Pancreas (tissue), 10 donors: ENCODE results near the gene TRPC4. TPM values are rescaled to one million over a fixed set of nuclear protein-coding genes. Genes with fewer than 3 reads are reported as not detected.

Experiments used
- ATAC-seq, 4 donors: fragments of 200-7000 bp; cut with Tn5 transposase; one replicate each; pipeline versions ENCODE4 v1.8.0 to v1.9.1; 2020; ENCODE audit warnings: mild to moderate bottlenecking in 4 of 4, moderate library complexity in 4 of 4
- DNase-seq, 6 donors: peaks; one replicate each; pipeline ENCODE4 v3.0.0-alpha.2; 2020
- FAIRE-seq: peaks from 2 replicates; lab custom pipeline; 2012; peaks lifted over from hg19 to GRCh38; lab: Jason Lieb, UNC
- H3K27ac ChIP-seq, 4 donors: fragments of 200-600 bp; sonication (generic); 1 replicate in 3 of 4; 2 replicates in 1 of 4; pipeline versions ENCODE4 v1.5.0 to v1.8.0; 2020
- H3K27me3 ChIP-seq, 4 donors: fragments of 200-600 bp; one replicate each; pipeline ENCODE4 v1.8.0; 2021
- H3K36me3 ChIP-seq, 3 donors: fragments of 200-600 bp; sonication (generic) in 1 of 3; one replicate each; pipeline versions ENCODE4 v1.5.0 to v1.8.0; 2020 to 2021
- H3K4me1 ChIP-seq, 3 donors: fragments of 200-600 bp; one replicate each; pipeline ENCODE4 v1.8.0; 2021
- H3K4me3 ChIP-seq, 4 donors: fragments of 200-600 bp; sonication (generic) in 2 of 4; one replicate each; pipeline versions ENCODE4 v1.5.0 to v1.8.0; 2020 to 2021
- H3K9me3 ChIP-seq, 4 donors: fragments of 200-600 bp; one replicate each; pipeline ENCODE4 v1.8.0; 2021
- WGBS, 2 donors: extraction: QIAGEN DNeasy Blood & Tissue Kit; methylation state at CpG; one replicate each; pipeline ENCODE4 v1.1.7; 2013; 5-methylcytosine and 5-hydroxymethylcytosine counted together
- intact Hi-C, 3 donors: fragments of 100-400 bp; cut with DNase I; formaldehyde crosslinking; loops; one replicate each; pipeline versions ENCODE4 v1.11.1 to v1.14.2; 2022
- polyA plus RNA-seq, 2 donors: library from polyadenylated mRNA; stranded (reverse); fragments of 200-250 nt; gene quantifications; one replicate each; pipeline ENCODE4 v1.2.3, GENCODE V29; 2013
- total RNA-seq, 6 donors: library from RNA; stranded (reverse); fragmentation: NEBNext Ultra II Directional in 4 of 6; extraction: Animal tissue kit (Norgen Biotek cat#: 25700) in 4 of 6; gene quantifications; one replicate each; pipeline versions ENCODE4 v1.2.1 to v1.2.4, GENCODE V29; 2021 to 2023
- TF ChIP-seq, protein P1 (sequence below), 4 donors: fragments of 200-600 bp; sonication (generic) in 3 of 4; IDR thresholded peaks; one replicate each; pipeline versions ENCODE4 v1.5.0 to v1.8.0; 2021; ENCODE audit warnings: antibody characterized with exemption in 4 of 4
- donor health status: healthy with polysubstance abuse.
- donor health status: DM: no; HTN: no; CAD: no; lungs with moderate emphysema.
- donor health status: DM: no; HTN: no; CAD: no.
- donor health status: control.
- donor health status: control.
- donor health status: Bipolar disorder and iron deficiency.
- donor health status: DM: yes; HTN: yes; CAD: no.
- donor health status: DM: no; HTN: no; CAD: no.
- donor health status: DM: no; HTN: no; CAD: no.
- donor health status: DM: yes; HTN: yes; CAD: no.

The TRPC4 gene
- 1 to 10 TPM in 2 of 6 donors, under 1 TPM in 4; 0.32 to 1.6 (median 0.62) TPM for total RNA-seq
- polyA plus RNA-seq, result 1 to 10 TPM in 1 of 2 donors, under 1 TPM in 1; 0.38 to 1.7 TPM

GRCh38 chr13:37869756-37870488 is at the start of gene TRPC4:
TSS of gene TRPC4 (minus strand) at chr13:37869772. CDS start at chr13:37783333, 86,439 bp downstream.
- peaks cover 0 to 8% (median 0%) of the 10 kb centered on the region in 4 donors for H3K27me3 ChIP-seq
- H3K4me1 ChIP-seq, result no peaks in the 10 kb centered on the region
- H3K27ac ChIP-seq, result peak within 1 kb of the TSS in 1 of 4 donors; percentile 28
- peak; percentile 41 to 72 (median 52) for DNase-seq
- 0 to 2% methylated on average over 42 of the region's 43 CpGs for WGBS, 2 donors
- peak within 1 kb of the TSS; percentile 15 to 50 (median 39) for H3K4me3 ChIP-seq
- ATAC-seq, result peak; percentile 72 to 87 (median 85)
- H3K36me3 ChIP-seq, result no peaks in the 10 kb centered on the region
- FAIRE-seq, result no peak
- TF ChIP-seq, protein P1, sequence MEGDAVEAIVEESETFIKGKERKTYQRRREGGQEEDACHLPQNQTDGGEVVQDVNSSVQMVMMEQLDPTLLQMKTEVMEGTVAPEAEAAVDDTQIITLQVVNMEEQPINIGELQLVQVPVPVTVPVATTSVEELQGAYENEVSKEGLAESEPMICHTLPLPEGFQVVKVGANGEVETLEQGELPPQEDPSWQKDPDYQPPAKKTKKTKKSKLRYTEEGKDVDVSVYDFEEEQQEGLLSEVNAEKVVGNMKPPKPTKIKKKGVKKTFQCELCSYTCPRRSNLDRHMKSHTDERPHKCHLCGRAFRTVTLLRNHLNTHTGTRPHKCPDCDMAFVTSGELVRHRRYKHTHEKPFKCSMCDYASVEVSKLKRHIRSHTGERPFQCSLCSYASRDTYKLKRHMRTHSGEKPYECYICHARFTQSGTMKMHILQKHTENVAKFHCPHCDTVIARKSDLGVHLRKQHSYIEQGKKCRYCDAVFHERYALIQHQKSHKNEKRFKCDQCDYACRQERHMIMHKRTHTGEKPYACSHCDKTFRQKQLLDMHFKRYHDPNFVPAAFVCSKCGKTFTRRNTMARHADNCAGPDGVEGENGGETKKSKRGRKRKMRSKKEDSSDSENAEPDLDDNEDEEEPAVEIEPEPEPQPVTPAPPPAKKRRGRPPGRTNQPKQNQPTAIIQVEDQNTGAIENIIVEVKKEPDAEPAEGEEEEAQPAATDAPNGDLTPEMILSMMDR (IDR thresholded peaks at IDR 0.05), result peak in 2 of 4 donors; percentile 29 to 32
- intact Hi-C loops, result no loop called here
- no peaks in the 10 kb centered on the region for H3K9me3 ChIP-seq

DNA sequence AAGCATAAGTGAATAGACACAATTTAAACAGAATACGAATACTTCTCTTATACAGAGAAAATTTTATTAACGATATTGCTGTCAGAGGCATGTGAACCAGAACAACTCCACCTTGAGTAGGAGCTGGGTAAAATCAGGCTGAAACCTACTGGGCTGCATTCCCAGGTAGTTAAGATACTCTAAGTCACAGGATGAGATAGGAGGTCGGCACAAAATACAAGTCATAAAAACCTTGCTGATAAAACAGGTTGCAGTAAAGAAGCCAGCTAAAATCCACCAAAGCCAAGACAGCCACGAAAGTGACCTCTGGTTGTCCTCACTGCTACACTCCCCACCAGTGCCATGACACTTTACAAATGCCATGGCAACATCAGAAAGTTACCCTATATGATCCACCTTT is 49.2 kb upstream of the TRPC4 start:
- no peak for DNase-seq
- Histone ChIP-seq H3K9me3 (peaks cover 0 to 3% (median 0%) of the 10 kb centered on the region in 4 donors), H3K27ac (no peak overlapping the region), H3K4me1 (no peaks in the 10 kb centered on the region), H3K4me3 (no peak overlapping the region), H3K36me3 (no peaks in the 10 kb centered on the region), H3K27me3 (no peaks in the 10 kb centered on the region)
- no peak for FAIRE-seq
- intact Hi-C loops, result no loop called here
- TF ChIP-seq, protein P1 (IDR thresholded peaks at IDR 0.05), result no peak
- ATAC-seq, result no peak
- WGBS, 2 donors, result 16 to 17% methylated on average over 4 of the region's 4 CpGs

GRCh38 chr13:37918116-37918714 is 48.6 kb upstream of the TRPC4 start:
- TF ChIP-seq, protein P1 (IDR thresholded peaks at IDR 0.05), result no peak
- DNase-seq (no peak), ATAC-seq (no peak), FAIRE-seq (no peak)
- Histone ChIP-seq H3K36me3 (no peaks in the 10 kb centered on the region), H3K4me3 (no peak overlapping the region), H3K9me3 (peaks cover 0 to 3% (median 0%) of the 10 kb centered on the region in 4 donors), H3K27me3 (no peaks in the 10 kb centered on the region), H3K27ac (no peak overlapping the region), H3K4me1 (no peaks in the 10 kb centered on the region)
- intact Hi-C loops, result no loop called here
- WGBS, 2 donors, result 43 to 50% methylated on average over 3 of the region's 3 CpGs

- Histone ChIP-seq H3K4me3 (no peak overlapping the region), H3K27me3 (no peaks in the 10 kb centered on the region), H3K36me3 (no peaks in the 10 kb centered on the region), H3K9me3 (peaks cover 0 to 3% (median 0%) of the 10 kb centered on the region in 4 donors), H3K27ac (no peak overlapping the region), H3K4me1 (no peaks in the 10 kb centered on the region)
- DNase-seq (no peak), FAIRE-seq (no peak), ATAC-seq (no peak)
- 21 to 50% methylated on average over 2 of the region's 2 CpGs for WGBS, 2 donors
- TF ChIP-seq, protein P1 (IDR thresholded peaks at IDR 0.05), result no peak
- intact Hi-C loops, result no loop called here
These were observed 45.3 kb upstream of the TRPC4 start for GRCh38 chr13:37914781-37915391.
